Adipocyte (in vitro differentiated cells): ENCODE data around the gene ZMYM4.
"Not testable (repeated sequence)": the region's sequence is repeated elsewhere in the genome, so short reads cannot be mapped to it uniquely, and the experiment has no call there.

Source experiments
- DNase-seq: peaks from one replicate; pipeline ENCODE4 v3.0.0-alpha.2; 2015; ENCODE audit warnings: low read depth
- H3K27me3 ChIP-seq: replicated peaks from 2 replicates; pipeline ENCODE4 v1.7.0; 2013; ENCODE audit warnings: mild to moderate bottlenecking, low read length, moderate library complexity; ENCODE audit not compliant: control insufficient read depth, insufficient read depth
- H3K36me3 ChIP-seq: 2 replicates; pipeline ENCODE4 v1.7.0; 2013; ENCODE audit warnings: low read length, mild to moderate bottlenecking, moderate library complexity; ENCODE audit not compliant: control insufficient read depth, insufficient read depth, severe bottlenecking
- H3K4me1 ChIP-seq: 2 replicates; pipeline ENCODE4 v1.7.0; 2013; ENCODE audit warnings: mild to moderate bottlenecking, low read length, moderate library complexity; ENCODE audit not compliant: control insufficient read depth, insufficient read depth
- H3K4me3 ChIP-seq: 2 replicates; pipeline ENCODE4 v1.7.0; 2013; ENCODE audit warnings: mild to moderate bottlenecking, low read length, moderate library complexity
- H3K9ac ChIP-seq: 2 replicates; pipeline ENCODE4 v1.7.0; 2013; ENCODE audit warnings: mild to moderate bottlenecking, low read length, moderate library complexity
- H3K9me3 ChIP-seq: 2 replicates; pipeline ENCODE4 v1.7.0; 2013; ENCODE audit warnings: mild to moderate bottlenecking, low read length, moderate library complexity; ENCODE audit not compliant: control insufficient read depth

Gene ZMYM4

DNA sequence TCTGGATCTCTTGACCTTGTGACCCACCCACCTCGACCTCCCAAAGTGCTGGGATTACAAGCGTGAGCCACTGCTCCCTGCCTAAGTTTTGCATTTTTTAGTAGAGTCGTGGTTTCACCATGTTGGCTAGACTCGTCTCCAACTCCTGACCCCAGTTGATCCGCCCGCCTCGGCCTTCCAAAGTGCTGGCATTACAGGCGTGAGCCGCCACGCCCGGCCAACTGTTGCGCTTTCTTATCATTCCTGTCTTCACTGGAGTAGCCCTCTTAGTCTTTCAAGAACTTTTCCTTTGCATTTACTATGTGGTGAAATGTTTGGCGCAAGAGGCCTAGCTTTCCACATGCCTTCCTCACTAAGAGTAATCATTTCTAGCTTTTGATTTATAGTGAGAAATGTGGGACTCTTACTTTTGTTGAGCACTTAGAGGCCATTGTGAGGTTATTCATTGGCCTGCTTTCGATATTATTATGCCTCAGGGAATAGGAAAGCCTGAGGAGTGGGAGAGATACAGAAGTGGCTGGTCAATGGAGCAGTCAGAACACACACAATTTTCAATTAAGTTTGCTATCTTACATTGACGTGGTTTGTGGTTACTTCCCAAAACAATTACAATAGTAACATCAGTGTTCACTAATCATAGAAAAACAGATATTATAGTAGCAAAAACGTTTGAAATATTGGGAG, 111.0 kb downstream of the ZMYM4 start:
- Histone ChIP-seq H3K9me3 (no peaks in the 10 kb centered on the region), H3K9ac (no peak overlapping the region), H3K36me3 (peaks cover 19% of the 10 kb centered on the region), H3K27me3 (no peaks in the 10 kb centered on the region), H3K4me1 (peaks cover 9% of the 10 kb centered on the region), H3K4me3 (no peak overlapping the region)
- DNase-seq = no peak

DNA sequence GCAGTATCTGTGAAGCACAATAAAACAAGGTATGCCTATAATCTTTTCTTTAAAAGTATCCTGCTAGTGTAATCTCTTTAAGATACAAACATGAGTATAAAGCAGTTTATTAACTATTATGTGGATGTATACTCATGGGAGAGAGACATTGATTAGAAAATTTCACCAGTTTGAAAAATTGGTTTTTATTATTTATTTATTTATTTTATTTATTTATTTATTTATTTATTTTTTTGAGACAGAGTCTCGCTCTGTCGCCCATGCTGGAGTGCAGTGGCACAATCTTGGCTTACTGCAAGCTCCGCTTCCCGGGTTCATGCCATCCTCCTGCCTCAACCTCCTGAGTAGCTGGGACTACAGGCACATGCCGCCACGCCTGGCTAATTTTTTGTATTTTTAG, 111.6 kb downstream of the ZMYM4 start:
- not testable (repeated sequence) for H3K4me3 ChIP-seq, DNase-seq, H3K9me3 ChIP-seq, H3K27me3 ChIP-seq, H3K9ac ChIP-seq, H3K4me1 ChIP-seq
- H3K36me3 ChIP-seq = peaks cover 23% of the 10 kb centered on the region

DNA sequence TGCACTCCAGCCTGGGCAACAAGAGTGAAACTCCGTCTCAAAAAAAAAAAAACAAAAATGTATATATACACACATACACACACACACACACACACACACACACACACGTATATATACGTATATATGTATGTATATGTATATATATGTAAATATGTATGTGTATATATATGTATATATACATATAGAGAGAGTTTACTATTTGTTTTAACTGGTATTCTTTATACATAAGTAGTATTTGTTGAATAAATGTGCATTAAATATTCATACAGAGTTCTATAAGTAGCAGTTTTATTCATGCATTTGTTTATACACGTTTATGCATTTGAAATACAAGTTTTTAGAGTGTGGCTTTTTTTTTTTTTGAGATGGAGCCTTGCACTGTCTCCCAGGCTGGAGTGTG, 113.6 kb downstream of the ZMYM4 start:
- no peak overlapping the region for H3K9ac ChIP-seq
- H3K27me3 ChIP-seq = no peaks in the 10 kb centered on the region
- H3K4me3 ChIP-seq = no peak overlapping the region
- peaks cover 9% of the 10 kb centered on the region for H3K4me1 ChIP-seq
- H3K36me3 ChIP-seq = peaks cover 34% of the 10 kb centered on the region
- no peaks in the 10 kb centered on the region for H3K9me3 ChIP-seq
- DNase-seq = no peak

DNA sequence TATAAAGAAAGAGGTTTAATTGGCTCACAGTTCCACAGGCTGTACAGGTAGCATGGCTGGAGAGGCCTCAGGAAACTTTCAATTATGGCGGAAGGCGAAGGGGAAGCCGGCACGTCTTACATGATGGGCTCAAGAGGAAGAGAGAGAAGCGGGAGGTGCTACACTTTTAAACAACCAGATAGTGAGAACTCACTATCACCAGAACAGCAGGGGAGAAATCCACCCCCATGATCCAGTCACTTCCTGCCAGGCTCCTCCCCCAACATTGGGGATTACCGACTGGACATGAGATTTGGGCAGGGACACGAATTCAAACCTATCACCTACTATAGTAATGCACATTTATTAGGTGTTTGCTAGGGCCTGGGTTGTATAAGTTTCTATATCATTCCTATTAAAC, 117.8 kb downstream of the ZMYM4 start:
- DNase-seq = no peak
- Histone ChIP-seq H3K9me3 (no peaks in the 10 kb centered on the region), H3K4me1 (no peaks in the 10 kb centered on the region), H3K4me3 (no peak overlapping the region), H3K27me3 (no peaks in the 10 kb centered on the region), H3K36me3 (peaks cover 61% of the 10 kb centered on the region), H3K9ac (no peak overlapping the region)

DNA sequence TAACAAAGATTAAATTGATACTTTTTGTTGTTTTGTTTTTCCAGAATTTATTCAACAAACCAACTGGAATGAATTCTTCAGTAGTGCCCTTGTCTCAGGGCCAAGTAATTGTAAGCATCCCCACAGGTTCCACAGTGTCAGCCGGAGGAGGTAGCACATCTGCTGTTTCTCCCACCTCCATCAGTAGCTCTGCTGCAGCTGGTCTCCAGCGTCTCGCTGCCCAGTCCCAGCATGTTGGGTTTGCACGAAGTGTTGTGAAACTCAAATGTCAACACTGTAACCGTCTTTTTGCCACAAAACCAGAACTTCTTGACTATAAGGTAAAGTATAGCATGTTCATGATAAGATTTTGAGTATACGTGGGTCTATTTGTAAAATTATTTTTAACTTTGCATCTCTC, 118.5 kb downstream of the ZMYM4 start:
- H3K9me3 ChIP-seq = no peaks in the 10 kb centered on the region
- H3K4me3 ChIP-seq = no peak overlapping the region
- DNase-seq = no peak
- H3K4me1 ChIP-seq = no peaks in the 10 kb centered on the region
- H3K36me3 ChIP-seq = peaks cover 59% of the 10 kb centered on the region
- no peak overlapping the region for H3K9ac ChIP-seq
- H3K27me3 ChIP-seq = no peaks in the 10 kb centered on the region

GRCh38 chr1:35390600-35391494, 122.3 kb downstream of the ZMYM4 start:
- no peak overlapping the region for H3K4me3 ChIP-seq
- no peaks in the 10 kb centered on the region for H3K9me3 ChIP-seq
- peaks cover 6% of the 10 kb centered on the region for H3K4me1 ChIP-seq
- no peak overlapping the region for H3K9ac ChIP-seq
- H3K27me3 ChIP-seq = no peaks in the 10 kb centered on the region
- DNase-seq = no peak
- H3K36me3 ChIP-seq = peaks cover 90% of the 10 kb centered on the region

DNA sequence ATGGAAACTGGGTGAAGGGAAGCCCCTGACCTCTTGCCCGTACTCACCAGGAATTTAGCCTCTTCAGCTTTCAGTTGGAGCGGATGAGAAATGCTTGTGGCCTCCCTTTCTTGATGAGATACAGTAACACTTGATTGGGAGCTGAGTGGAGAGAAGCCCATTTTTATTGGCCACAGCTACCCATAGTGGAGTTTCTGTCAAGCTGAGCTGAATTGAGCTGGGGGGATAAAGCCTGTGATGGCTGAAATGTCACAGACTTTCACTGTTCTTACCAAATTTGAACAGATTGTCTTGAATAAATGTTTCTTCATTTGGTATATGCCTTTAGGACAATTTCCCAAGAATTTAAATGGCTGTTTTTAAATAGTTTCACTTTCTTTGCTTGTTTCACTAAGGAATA, 125.9 kb downstream of the ZMYM4 start:
- H3K4me1 ChIP-seq = peaks cover 6% of the 10 kb centered on the region
- H3K27me3 ChIP-seq = no peaks in the 10 kb centered on the region
- H3K36me3 ChIP-seq = peaks cover 91% of the 10 kb centered on the region
- no peak overlapping the region for H3K9ac ChIP-seq
- no peaks in the 10 kb centered on the region for H3K9me3 ChIP-seq
- H3K4me3 ChIP-seq = no peak overlapping the region
- no peak for DNase-seq

DNA sequence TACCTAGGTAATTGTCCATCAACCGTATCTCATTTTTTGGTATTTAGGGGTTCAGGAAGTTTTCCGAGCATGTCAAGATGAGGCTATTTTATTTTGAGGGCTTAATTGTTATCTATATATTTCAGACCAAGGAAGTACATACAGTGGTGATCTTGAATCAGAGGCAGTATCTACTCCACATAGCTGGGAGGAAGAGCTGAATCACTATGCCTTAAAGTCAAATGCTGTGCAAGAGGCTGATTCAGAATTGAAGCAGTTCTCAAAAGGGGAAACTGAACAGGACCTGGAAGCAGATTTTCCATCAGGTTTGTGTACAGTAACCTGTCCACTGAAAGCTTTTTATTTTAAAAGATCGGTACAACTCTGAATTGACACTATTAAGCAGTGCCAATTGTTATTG, 130.2 kb downstream of the ZMYM4 start:
- DNase-seq = peak; percentile 19
- Histone ChIP-seq H3K36me3 (peaks cover 91% of the 10 kb centered on the region), H3K4me1 (peaks cover 6% of the 10 kb centered on the region), H3K4me3 (no peak overlapping the region), H3K27me3 (no peaks in the 10 kb centered on the region), H3K9me3 (no peaks in the 10 kb centered on the region), H3K9ac (no peak overlapping the region)

DNA sequence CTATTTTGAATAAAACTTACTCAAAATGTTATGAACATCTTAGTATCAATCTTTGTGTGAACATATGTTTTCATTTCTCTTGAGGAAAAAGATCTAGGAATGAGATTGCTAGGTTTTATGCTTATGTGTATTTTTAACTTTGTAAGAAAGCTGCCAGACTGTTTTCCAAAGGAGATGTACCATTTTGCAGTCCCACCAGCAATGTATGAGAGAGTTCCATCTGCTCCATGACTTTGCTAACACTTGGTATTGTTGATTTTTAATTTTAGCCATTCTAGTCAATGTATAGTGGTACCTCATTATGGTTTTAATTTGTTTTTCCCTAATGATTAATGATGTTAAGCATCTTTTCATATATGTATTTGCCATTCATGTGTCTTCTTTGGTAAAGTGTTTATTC, 132.5 kb downstream of the ZMYM4 start:
- Histone ChIP-seq H3K4me1 (no peaks in the 10 kb centered on the region), H3K27me3 (no peaks in the 10 kb centered on the region), H3K9me3 (no peaks in the 10 kb centered on the region), H3K4me3 (no peak overlapping the region), H3K9ac (no peak overlapping the region), H3K36me3 (peaks cover 85% of the 10 kb centered on the region)
- no peak for DNase-seq

- Histone ChIP-seq H3K4me1 (no peaks in the 10 kb centered on the region), H3K36me3 (peaks cover 75% of the 10 kb centered on the region), H3K9me3 (no peaks in the 10 kb centered on the region), H3K4me3 (no peak overlapping the region), H3K27me3 (no peaks in the 10 kb centered on the region), H3K9ac (no peak overlapping the region)
- DNase-seq = no peak
These were observed 137.6 kb downstream of the ZMYM4 start for GRCh38 chr1:35406103-35406502.

- DNase-seq = no peak
- Histone ChIP-seq H3K4me1 (no peaks in the 10 kb centered on the region), H3K36me3 (peaks cover 60% of the 10 kb centered on the region), H3K9me3 (no peaks in the 10 kb centered on the region), H3K27me3 (no peaks in the 10 kb centered on the region), H3K9ac (no peak overlapping the region), H3K4me3 (no peak overlapping the region)
These were observed 139.2 kb downstream of the ZMYM4 start for GRCh38 chr1:35407743-35408142.
